Measurements from ENCODE around the gene MTRF1L.
"Not testable (repeated sequence)": the region's sequence is repeated elsewhere in the genome, so short reads cannot be mapped to it uniquely, and the experiment has no call there.

Gene MTRF1L

DNA sequence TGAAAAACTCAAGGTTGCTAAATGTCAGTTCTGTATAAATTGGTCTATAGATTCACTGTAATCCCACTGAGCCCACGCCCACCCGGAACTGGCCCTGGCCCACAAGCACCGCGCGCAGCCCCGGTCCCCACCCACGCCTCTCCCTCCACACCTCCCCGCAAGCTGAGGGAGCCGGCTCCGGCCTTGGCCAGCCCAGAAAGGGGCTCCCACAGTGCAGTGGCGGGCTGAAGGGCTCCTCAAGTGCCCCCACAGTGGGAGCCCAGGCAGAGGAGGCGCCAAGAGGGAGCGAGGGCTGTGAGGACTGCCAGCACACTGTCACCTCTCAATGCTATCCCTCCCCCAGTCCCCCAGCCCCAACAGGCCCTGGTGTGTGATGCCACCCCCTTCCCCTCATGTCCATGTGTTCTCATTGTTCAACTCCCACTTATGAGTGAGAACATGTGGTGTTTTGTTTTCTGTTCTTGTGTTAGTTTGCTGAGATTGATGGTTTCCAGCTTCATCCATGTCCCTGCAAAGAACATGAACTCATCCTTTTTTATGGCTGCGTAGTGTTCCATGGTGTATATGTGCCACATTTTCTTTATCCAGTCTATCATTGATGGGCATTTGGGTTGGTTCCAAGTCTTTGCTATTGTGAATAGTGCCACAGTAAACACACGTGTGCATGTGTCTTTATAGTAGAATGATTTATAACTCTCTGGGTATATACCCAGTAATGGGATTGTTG is 36.2 kb downstream of the MTRF1L start:
- DNase-seq = not testable (repeated sequence)

DNA sequence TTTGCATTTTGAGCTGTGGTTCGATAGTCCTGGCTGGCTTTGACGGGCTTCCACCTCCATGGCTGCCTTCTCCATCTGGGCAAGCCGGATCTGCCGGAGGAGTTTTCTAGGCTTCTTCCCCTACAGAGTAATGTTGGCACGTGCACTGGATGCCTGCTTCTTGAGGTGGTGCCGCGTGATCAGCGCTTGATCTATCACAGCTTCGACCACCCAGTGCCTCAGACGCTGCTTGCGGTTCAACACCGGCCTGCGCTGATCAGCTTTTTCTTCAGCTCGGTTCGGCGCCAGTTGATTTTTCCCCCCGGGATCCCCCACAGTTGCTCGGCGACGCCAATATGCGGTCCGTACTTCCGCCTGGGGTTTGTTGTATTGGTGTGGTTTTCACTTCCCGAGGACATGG is 43.2 kb downstream of the MTRF1L start:
- no peak for DNase-seq

DNA sequence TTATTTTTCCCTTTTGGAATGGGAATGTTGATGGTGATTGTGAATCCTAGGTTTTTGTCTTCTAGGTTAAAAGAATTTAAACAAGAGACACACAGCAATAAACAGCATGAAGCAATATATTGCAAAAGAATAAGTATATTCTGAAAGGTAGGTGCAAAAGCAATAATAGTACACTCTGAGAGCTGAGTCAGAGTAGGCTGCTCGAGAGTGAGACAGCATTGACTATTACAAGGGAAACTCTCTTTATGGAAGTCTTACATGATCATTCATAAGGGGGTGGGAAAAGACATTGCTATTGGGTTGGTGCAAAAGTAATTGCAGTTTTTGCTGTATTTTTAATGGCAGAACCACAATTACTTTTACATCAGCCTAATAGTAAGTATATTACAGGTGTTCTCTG is 44.7 kb downstream of the MTRF1L start:
- DNase-seq = no peak

GRCh38 chr6:152954443-152954842 is 48.1 kb downstream of the MTRF1L start:
- DNase-seq = no peak

GRCh38 chr6:152952866-152953509 is 49.5 kb downstream of the MTRF1L start:
- no peak for DNase-seq

GRCh38 chr6:152952045-152952444 is 50.5 kb downstream of the MTRF1L start:
- DNase-seq = no peak

DNA sequence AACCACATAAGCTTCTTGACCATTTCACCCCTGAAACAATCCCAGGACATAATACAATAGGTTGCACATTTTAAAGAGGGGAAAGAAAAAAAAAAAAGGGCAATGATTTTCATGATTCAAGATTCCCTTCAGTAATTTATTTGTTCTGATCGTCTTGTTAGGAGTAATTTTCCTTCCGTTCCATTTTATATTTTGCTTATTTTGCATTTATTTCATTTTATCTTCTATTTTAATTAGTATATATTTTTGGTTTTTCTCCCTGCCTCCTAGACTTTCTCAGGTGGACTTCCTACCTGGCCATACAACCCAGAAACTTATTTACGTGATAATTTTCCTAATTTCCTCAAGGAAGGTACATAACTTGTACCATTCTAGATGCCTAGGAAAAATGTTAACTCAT is 52.3 kb downstream of the MTRF1L start:
- no peak for DNase-seq

DNA sequence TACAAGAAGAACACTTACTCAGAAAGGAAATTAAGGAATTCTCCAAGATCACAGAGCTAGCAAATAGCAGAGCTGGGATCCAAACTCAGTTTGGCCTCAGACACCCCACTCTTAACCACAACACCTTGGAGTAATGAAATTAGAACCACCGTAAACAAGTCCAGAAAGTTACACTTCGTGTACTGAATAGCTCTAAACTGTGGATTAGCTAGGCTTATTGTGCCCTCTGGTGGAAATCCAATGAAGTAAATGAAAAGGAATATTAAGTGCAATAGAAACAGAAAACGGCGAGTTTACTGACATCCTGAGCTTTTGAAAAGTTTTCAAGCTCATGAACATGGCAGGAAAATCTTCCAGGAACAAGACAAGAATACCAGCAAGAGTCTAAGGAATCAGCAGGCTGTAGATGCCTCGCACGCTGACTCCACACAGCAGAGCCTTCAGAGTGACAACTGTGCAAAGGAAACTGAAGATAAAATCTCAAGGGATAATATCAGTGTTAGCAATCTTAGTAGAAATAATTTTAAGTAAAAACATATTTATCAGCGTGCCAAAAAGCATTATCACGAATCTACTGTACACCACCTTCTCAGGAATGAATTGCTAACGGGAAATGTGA is 54.2 kb downstream of the MTRF1L start:
- DNase-seq = no peak

DNA sequence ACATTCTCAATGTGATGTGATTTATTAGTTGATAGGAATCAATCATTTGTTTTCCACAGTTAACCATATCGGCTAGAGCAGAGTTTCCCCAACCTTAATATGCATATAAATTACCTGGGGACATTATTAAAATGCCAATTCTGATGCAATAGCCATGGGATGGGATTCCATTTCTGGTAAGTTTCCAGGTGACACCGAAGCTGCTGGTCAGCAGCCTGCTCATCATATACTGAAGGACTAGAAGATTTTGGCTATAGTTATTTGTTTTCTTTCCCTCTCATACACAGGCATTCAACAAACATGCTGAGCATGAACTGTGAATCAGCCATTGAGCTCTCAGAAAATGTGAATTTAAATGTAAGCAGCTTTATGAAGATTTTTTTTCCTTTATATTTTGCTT is 55.5 kb downstream of the MTRF1L start:
- no peak for DNase-seq

- no peak for DNase-seq
These were observed 56.0 kb downstream of the MTRF1L start for GRCh38 chr6:152946484-152946883.

DNA sequence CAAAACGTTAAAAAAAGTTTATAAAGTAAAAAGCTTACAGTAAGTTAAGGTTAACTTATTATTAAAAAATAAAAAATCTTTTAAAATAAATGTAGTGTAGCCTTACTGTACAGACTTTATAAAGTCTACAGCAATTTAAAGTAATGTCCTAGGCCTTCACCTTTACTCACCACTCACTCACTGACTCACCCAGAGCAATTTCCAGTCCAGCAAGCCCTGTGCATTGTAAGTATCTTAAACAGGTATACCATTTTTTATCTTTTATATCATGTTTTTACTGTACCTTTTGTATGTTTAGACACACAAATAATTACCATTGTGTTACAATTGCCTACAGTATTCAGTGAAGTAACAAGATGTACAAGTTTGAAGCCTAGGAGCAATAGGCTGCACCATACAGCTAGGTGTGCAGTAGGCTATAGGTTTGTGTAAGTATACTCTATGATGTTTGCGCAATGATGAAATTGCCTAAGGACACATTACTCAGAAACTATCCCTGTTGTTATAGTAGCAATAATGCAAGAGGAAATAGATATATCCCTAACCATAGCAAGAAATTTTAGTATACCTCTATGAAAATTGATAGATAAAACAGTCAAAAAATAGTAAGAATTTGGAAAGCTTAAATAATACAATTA is 59.1 kb downstream of the MTRF1L start:
- DNase-seq = no peak

- DNase-seq = no peak
These were observed 60.1 kb downstream of the MTRF1L start for GRCh38 chr6:152942319-152942869.

DNA sequence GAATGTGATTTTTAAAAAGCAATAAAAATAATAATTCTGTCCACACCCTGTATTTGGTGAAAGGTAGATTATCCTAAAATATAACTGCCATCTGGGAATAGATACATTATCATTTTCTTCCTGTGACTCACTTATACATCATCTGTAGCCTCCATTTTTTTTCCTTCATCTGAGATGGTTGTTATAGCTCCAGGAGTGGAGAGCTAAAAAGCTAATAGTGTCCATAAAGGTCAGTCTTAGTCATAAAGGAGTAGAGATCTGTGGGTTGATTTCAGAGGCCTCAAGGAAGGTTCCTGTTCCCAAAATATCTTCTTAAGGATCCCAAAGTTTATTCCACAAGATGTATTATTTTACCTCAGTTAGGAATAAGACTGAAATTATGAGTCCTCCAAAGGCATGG is 60.8 kb downstream of the MTRF1L start:
- no peak for DNase-seq

All from NCI-H2081 treated with DMSO at 0.1 percent for 48 hours (cell line).